NCI-H2227 (cell line): ENCODE data around the gene BCCIP.

ENCODE experiments used
- DNase-seq: peaks from one replicate; lab custom pipeline; 2025; ENCODE audit not compliant: unreplicated experiment; lab: John Stamatoyannopoulos, UW

The BCCIP gene

DNA sequence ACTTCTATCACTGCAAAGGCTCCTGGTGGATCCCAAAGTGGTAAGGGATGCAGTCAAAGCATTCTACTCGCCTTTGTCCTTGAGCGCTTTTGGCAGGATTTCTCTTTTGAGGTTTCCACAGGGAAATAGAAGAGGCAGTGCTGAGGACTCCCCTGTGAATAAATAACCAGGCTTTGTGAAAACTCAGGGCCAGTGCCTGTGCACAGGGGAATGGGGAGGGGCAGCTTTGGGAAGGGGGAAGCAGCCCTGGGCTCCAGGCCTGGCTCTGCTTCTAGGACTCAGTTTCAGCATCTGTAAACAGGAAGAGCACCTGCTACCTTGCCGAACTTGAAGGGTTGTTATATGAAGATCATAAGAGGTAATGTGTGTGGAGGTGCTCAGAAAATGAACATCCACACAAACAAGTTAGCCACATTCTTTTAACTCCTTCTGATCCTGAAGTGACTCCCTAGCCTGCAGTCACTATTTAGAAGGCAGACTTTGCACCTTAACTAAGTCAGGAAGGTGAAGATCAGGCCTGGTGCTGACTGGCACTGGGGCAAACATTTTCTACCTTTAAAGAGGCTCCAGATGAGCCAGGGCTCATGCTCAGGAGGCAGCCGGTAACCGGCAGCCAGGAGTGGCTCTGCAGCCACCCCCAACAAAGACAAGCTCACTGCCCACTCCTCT, 25.2 kb upstream of the BCCIP start:
- DNase-seq: no peak

DNA sequence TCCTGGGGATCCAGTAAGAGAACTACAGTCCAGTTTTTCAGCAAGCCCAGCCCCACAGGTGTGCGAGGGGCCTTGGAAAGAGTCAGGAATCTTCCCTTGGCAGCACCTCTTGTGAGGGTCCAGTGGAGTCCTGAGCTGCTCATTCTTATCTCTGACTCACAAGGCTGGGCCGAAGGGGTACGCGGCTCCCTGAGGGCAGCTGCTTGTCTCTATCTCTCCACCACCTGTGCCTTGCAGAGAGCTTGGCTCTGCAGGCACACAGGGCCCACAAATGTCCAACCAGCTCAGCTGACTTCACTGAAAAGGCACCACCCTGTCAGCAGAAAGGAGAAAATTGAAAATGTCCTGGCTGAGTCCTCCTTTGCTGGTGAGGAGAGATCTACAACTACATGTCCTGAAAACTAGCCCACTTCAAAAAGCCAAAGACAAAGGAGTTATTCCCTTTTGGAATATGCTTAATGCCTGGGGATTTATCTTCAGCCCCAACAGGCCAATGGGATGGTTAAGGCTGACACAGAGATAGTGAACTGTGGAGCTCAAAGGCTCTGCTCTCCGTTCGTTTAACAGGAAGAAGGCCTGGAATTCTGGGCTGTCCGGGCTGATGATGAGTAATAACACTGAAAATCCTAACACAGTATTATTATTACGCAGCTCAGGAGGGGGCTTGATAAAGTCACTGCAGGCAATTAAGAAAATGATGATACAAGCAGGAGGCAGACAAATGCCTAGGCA, 23.7 kb upstream of the BCCIP start:
- no peak for DNase-seq

DNA sequence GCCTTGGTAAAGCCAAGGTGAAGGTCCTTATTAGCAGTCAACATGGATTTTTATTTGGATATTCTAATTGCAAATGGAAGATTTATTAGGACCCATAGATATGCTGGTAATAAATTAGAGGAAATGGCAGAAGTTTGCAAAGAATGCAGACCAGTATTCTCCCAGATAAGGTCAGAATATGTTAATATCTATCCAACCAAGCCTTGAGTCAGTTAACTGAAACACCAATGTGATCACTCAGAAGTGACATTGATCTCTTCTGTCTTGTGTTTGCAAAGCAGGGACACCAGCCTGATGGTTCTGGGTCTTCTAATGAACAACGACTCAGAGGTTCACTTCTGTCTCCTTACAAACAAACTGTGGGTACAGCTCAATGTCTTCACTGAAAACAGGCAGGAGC, 21.8 kb upstream of the BCCIP start:
- DNase-seq: no peak

DNA sequence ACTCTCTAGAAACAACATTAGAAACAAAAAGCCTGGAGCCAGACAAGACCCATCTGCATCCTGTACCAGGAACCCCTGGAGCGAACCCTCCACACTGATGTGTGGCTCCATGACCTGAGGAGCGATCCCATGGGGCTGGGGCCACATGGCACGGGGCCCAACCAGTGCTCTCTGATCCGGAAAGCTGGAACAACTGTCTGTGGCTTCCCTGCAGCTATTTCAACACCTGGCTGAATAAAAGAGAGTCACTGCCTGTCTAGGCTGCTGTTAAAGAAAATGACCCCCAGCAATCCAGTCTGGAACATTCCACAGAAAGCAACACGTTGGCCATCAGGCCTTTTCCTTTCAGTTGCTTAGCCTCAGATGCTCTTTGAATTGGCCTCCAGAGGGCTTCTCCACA, 21.2 kb upstream of the BCCIP start:
- DNase-seq: no peak

DNA sequence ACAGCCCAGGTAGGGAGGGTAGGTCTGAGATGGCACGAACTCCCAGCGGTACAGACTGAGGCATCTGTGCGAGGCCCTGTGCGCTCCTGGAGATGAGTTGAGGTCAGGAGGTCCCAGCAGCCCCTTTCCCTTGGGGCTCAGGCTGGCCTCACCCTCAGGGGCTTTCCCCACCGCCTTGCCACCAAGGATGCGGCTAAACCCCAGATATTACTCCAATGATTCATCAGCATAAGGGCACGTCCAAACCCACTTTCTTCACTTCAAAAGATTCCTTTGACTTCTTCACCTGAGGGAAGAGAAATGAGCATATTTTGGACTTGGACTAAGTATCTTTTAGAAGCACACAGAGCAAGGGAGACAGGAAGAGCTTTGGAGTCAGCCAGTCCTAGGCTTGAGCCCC, 20.6 kb upstream of the BCCIP start:
- no peak for DNase-seq

DNA sequence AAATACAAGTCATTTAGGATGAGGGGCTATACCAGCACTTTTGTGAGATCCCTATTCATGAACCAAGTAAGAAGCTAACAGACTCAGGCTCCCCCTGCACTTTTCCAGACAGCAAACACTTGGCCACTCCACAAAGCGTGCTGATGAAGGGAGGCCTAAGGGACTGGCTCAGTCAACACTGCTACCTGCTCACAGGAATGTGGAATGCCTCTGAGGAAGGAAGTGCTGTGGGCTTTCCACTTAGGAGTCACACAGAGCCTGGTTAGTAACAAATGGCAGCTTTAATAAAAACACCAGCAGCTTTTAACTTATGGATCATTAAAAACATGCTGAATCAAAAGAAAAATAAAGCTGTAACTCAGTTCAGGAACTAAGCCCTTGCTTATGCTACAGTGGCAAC, 15.3 kb upstream of the BCCIP start:
- no peak for DNase-seq

DNA sequence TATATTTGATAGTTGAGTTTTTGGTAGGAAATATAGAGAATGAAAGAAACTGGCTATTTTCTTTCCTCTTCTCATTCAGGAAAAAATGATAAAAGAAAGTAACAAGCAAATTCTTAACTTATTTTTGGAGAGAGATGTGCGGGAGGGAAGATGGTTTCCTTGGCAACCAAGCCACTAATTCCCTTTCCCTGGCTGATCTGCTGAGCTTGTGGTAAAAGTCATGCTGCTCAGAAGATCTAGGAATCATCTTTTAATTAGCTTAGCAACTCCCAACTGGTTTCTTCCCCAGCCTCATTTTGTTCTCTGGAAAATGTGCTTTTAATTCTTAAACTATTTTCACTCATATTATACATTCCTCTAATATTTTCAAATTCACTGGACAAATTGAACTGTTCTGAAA, 12.1 kb upstream of the BCCIP start:
- DNase-seq: no peak

DNA sequence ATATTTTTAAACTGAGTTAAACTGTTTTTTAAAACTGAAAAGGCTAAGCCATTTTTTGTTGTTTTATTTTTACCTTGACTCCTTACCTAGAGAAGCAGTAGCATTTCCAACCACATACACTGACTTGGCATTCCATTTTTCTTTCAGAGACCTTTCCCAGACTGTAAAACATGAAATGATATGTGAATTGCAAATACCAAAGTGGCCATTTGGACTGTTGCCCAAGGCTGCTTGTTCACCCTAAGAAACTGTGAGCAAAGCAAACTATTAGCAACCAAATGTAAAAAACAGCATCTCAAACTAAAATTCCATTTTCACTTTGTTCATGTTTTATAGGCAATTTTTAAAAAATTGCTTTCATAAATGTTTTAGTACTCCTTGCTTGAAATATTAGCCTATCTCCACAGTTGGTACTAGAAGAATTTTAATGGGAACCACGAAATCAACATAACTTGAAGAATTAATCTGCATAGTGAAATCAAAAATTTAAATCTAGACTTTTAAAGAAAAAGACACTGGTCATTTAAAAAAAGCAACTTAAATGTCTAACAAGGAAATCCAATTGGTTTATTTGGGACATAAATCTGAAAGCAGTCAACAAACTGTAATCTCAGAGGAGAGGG, 11.1 kb upstream of the BCCIP start:
- DNase-seq: no peak

DNA sequence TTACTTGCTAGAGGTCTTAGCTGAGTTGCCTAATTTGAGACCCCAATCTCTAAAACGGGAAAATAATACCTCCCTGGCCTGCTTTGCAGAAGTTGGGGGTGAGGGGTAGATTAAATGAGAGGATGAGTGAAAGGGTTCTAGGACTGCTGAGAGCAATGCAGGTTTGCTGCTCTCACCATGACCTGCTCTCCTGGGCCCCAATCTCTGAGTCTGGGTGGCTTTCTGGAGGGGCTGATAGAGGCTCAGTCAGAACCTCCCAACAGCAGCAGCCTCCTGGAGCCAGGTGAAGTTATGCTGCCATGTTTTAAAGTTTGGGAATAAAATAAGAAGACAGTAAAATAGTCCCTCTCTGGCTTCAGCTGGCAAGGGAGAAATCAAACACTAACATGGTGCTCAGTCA, 7.6 kb upstream of the BCCIP start:
- DNase-seq: no peak

DNA sequence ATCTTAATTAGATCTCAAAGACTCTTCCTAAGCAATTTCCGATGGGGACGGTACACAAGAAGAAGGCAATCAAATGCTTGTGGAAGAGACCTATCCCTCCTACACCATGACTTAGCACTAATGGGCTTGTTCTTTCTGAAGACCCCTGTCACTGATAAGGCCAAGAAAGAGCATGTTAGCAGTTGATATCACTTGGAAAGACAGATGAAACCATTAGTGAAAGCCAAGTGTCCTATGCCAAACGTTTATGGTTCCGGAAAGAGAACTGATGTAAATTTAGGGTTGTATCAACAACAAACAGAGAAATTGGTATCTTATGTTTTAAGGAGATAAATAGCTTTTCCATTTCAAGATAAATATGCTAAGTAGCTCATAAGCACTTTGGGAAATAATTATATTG, 6.8 kb upstream of the BCCIP start:
- DNase-seq: no peak

DNA sequence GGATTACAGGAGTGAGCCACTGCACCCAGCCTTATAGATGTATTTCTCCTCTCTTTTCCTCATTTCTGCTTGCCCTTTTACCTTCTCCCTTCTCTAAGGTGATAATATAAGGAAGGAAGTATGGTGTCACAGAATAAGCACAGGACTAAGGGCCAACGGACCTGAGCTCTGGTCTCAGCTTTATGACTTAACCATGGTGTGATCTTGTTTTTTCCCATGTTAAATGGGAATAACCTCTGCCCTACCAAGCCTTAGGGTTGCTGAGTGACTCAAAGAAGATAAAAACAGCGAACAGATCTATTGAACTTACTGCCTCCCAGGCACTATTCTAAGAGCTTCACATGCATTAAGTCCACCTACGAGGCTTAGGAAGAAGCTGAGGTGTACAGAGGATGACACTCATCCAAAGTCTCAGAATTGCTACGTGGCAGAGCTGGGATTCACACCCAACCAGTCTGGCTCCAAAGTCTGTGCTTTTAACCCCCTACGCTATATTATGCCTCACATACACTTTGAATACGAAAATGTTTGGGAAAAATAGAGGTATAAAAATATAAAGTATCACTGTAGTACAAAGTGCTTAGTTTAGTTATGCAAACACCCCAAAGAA, 5.9 kb upstream of the BCCIP start:
- DNase-seq: no peak

DNA sequence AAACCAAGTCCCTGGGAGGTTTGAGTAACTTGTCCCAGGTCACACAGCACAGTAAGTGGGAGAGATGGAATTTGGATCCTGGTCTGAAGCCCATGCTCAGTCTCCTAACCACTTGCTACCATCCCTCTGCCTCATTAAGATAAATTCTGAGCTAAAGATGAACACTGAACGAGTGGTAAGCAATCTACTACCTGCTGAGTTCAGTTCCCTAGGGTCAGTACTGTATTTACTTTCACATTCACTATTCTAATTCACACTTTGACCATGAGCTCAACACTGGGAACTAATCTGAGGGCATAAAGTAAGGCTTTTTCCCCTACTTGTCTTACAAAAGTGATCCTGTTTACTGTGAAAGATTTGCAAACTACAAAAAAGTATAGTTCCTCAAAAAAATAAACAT, 2.6 kb upstream of the BCCIP start:
- no peak for DNase-seq

DNA sequence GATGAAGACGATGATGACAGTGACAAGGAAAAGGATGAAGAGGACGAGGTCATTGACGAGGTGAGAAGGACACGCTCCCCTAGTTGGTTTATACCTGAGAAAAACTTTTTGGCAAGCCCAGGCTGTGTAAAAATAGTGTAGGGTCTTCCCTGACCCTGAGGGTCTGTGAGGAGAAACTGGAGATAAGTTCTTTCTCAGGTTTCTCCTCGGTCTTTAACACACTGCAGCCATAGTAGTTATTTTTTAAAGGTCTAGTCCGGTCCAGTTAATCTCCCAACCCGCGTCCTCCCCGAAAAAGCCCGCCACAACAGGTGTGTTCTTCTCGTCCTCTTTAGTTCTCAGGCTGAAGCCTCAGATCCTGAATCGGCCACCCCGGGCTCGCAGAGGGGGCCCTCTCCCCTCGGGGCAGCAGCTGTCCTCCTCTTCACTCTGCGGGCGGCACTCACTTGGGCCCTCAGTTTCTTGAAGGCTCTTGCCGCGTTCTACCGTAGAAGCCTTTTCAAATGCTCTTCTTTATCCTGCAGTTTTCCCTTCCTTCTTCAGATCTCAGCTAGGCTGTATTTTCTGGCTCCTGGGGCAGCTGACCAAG, 411 bp downstream of the BCCIP start:
- no peak for DNase-seq

DNA sequence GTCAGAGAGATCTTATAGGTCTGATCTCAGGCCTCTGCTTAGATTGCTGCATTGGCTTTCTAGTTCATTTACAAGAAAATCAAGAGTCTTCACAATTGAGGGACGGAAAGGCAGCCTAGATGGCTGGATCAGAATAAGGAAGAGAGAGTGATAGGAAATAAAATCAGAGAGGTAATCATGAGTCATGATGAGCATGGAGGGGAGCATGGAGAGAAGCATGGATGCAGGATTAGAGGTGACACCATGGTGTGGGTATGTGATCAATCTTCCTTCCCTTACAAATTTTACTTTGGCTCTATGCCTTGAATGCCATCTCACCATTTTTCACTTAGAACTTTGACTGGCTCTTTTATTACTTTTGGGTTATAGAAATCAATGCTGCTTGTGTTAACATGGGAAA, 1.4 kb downstream of the BCCIP start:
- DNase-seq: no peak

DNA sequence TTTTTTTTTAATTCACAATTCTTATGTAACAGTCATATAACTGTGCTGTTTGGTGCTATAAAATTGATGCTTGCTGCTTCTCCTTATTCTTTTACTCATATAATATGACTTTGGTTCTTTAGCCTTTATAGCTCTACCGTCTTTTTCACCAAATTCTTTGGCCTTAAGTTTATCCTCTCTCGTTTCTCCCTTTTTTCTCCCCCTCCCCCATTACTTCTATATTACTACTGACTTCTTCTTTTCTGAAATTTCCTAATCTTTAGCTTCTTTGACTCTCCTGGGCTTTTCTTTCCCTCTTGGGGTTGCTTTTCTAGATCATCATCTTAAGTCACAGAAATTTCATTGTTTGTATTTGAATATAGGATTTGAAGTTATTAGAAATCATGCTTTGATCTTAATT, 3.8 kb downstream of the BCCIP start:
- DNase-seq: no peak

DNA sequence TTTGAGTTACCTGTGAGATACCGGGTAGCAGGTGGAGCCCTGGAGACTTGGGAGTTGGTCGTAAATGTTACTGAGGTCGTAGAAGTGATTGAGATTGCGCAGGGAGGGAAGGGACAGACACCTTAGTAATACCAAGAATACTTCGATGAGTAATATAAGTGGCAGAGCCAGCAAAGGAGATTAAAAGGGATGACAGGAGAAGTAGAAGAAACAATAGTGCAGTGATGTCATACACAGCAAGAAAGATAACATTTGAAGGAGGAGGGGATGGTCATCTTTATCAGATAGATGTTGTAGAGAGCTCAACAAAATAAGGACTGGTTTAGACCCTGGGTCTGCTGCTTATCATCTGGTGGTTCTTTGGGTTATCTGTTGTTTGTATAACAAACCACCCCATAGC, 5.0 kb downstream of the BCCIP start:
- no peak for DNase-seq

DNA sequence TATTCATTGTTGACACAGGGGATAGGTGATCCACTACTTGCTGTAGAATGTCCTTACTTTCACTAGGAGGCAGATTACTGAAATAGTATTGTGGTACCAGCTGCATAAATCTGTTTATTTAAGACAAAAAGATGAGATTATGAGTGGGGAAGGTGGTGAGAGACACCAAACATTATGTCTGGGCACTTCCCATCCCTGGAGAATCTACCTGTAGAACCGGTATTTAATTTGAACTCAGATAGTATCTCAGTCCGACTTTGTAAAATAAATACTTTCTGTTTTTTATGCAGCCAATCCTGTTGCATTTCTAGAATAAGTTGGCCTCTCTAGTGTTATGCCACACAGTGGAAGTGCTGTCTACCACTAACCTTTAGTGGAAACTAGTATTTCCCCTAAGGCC, 13.4 kb downstream of the BCCIP start:
- no peak for DNase-seq

DNA sequence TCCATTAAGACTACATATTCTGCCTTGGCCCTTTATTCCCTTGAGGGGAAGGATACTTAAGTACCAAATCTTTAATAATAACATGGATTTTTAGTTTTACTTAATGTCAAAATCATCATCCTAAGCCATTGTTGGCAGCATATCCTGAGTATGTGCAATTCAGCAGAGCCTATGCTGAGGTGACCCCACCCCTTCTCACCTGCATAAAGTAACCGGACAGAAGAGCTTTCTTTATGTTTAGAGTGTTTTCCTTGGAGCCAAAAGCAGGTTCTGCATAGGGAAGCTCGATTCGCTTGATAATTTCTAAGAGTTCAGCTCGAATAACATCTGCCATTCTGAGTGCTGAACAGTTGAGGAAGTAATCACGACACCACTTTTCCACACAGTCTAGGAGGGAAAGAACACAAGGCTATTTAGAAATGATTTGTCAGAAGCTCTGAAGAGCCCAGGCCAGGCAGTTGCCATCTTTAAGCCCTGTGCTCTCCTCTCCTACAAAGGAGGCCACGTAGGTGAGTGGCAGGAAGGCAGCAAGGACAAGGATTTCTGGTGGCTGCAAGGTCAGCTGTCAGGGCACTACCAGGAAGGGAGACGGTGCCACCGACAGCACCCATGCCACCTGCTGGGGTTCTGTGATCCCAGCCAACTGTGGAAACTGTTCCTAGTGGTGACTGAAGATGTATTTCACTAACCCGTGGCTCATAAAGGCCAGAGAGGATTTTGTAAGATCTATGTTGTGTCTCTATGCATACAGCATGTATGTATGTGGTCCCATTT, 15.6 kb downstream of the BCCIP start:
- no peak for DNase-seq

DNA sequence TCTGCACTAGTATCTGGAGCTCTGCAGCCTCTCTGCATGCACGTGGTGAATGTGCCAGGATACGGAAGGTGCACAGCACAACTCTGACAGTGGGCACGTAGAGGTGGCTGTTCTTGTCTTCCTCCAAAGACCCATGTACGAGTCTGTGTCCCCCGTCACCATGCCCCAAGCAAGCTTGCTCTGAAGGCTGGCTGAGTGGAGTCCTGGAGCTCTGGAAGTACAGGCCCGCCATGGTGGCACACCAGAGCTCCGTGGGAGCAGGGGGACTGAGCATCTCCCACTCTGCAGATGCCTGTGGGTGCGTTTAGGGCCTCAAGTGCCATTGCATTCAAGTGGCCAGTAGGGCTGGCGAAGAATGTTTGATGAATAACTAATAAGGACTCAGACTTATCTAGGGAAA, 17.1 kb downstream of the BCCIP start:
- DNase-seq: no peak

DNA sequence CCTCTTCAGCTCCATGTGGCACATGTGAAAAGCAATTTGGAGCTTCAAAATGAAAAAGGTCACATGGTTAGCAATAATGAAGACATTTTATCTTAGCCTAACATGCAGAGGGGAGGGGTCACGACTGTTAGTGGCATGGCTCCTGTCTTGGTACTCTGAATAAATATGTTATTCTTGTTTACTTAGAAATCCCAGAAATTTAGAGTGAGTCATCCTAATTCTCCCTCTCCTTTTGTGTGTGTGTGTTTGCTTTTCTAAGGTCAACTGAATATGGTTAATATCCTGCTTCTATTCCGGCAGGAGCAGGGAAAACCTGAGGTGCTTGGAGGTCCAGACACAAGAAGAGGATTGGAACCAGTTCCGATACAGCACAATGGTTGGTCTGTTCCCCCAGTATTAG, 17.6 kb downstream of the BCCIP start:
- DNase-seq: no peak
